Measurements from ENCODE around the gene RPL10. TPM values are rescaled to one million over a fixed set of nuclear protein-coding genes. Genes with fewer than 3 reads are reported as not detected.
A peak's percentile ranks its signal among the peaks of the same experiment; 100 is the strongest.

Gene RPL10
- total RNA-seq, 1 experiment from 2014 or later: 2,110 TPM

DNA sequence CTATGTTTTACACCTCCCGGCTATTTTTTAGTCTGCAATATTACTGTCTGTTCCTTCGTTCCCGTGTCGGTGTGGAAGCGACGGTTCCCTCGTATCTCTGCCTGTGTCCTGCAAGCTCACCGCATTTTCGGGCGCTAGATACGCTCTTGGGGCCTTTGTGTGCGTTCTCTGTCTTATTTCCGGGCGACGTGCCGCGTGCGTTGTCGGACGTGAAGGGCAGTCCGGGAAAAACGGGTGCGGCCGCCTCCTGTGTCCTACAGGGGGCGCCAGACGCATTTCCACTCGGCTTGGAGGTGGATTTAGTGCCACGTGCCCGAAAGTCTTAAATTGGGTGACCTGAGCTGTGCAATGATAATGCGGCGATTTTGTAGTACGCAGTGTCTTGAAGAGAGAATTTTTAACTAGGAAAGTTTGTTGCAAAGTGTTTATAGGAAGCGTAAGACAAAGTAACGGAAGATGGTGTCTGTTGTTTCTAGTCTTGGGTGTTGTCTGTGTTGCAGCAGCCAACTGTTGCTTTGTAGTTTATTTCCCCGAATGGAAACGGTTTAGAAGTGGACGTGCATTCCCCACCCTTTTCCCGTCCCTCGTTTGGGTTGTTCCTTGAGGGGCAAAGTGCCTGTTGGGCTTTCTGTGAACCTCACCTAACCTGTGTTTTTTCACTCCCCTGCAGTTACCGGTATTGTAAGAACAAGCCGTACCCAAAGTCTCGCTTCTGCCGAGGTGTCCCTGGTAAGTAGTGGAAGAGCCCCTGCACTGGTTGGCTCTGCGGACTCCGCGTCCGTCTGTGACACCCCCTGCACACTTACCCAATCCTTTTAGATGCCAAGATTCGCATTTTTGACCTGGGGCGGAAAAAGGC is 720 bp downstream of the RPL10 start:
- H3K4me3 Mint-ChIP-seq: peak overlapping the region; percentile 96 to 97
- H3K79me1 ChIP-seq (ENCODE audit: insufficient read depth, low read depth, low read length, poor library complexity, severe bottlenecking): no peaks in the 10 kb centered on the region
- H4K20me1 ChIP-seq (ENCODE audit: control insufficient read depth, insufficient read depth, insufficient read length): no peaks in the 10 kb centered on the region

More for the DNA sequence above, 720 bp downstream of the RPL10 start:
- TF ChIP-seq, protein P1, sequence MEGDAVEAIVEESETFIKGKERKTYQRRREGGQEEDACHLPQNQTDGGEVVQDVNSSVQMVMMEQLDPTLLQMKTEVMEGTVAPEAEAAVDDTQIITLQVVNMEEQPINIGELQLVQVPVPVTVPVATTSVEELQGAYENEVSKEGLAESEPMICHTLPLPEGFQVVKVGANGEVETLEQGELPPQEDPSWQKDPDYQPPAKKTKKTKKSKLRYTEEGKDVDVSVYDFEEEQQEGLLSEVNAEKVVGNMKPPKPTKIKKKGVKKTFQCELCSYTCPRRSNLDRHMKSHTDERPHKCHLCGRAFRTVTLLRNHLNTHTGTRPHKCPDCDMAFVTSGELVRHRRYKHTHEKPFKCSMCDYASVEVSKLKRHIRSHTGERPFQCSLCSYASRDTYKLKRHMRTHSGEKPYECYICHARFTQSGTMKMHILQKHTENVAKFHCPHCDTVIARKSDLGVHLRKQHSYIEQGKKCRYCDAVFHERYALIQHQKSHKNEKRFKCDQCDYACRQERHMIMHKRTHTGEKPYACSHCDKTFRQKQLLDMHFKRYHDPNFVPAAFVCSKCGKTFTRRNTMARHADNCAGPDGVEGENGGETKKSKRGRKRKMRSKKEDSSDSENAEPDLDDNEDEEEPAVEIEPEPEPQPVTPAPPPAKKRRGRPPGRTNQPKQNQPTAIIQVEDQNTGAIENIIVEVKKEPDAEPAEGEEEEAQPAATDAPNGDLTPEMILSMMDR (conservative IDR thresholded peaks at IDR 0.05): peak; percentile 74
- H2BK120ac ChIP-seq (ENCODE audit: low read depth, low read length, poor library complexity, severe bottlenecking): no peak overlapping the region
- no CpG with 5 or more reads among the region's 49 CpGs for WGBS (ENCODE audit: extremely low coverage, insufficient read length, low lambda C conversion rate)
- no peak overlapping the region for H2AFZ ChIP-seq (ENCODE audit: low read length)
- no peak overlapping the region for H2BK20ac ChIP-seq (ENCODE audit: low read depth, low read length, poor library complexity, severe bottlenecking)
- H3K9me3 ChIP-seq (ENCODE audit: control insufficient read depth, low read depth, low read length): peaks cover 28% of the 10 kb centered on the region
- H3K27ac ChIP-seq (ENCODE audit: insufficient read length, low read depth, low read length): peak overlapping the region; percentile 70
- peaks cover 30 to 46% (median 36%) of the 10 kb centered on the region in 3 experiments for H3K36me3 Mint-ChIP-seq (ENCODE audit: insufficient read depth in 1 of 3, low read depth in 3 of 3)
- peak overlapping the region; percentile 99 for H3K9ac ChIP-seq (ENCODE audit: extremely low read depth, insufficient read length, low read length)
- H2AK5ac ChIP-seq (ENCODE audit: insufficient read length, low read length): no peak overlapping the region
- peaks cover 16% of the 10 kb centered on the region for H3K23me2 ChIP-seq (ENCODE audit: insufficient read length, low read depth, low read length, poor library complexity, severe bottlenecking)
- no peaks in the 10 kb centered on the region for H3K27me3 ChIP-seq (ENCODE audit: insufficient read depth, low read length)
- H2BK15ac ChIP-seq (ENCODE audit: low read depth, low read length): no peak overlapping the region
- no peak overlapping the region for H4K8ac ChIP-seq (replicated peaks; ENCODE audit: insufficient read length, low read depth, low read length)
- peak; percentile 70 for DNase-seq
- H3K9me3 Mint-ChIP-seq: peaks cover 62 to 63% of the 10 kb centered on the region in 2 experiments
- peak overlapping the region; percentile 85 for H2BK5ac ChIP-seq (ENCODE audit: insufficient read length, low read length)
- H3K4ac ChIP-seq (ENCODE audit: low read depth, low read length): no peak overlapping the region; the same call in 1 of the 2 replicates
- peak overlapping the region; percentile 93; the same call in 1 of the 2 replicates for H3K14ac ChIP-seq (ENCODE audit: insufficient read depth, low read length)
- H3T11ph ChIP-seq (ENCODE audit: low read length): no peak overlapping the region
- no peak overlapping the region for H3K23ac ChIP-seq (ENCODE audit: insufficient read length, low read depth, low read length)
- H3K27me3 Mint-ChIP-seq (ENCODE audit: low read depth): peaks cover 5% of the 10 kb centered on the region
- H3K27ac Mint-ChIP-seq: peak overlapping the region; percentile 97 to 99 (median 99)
- H3K56ac ChIP-seq (ENCODE audit: insufficient read length, low read depth, low read length): peak overlapping the region; percentile 60
- no peak overlapping the region for H4K91ac ChIP-seq (ENCODE audit: insufficient read length, low read depth, low read length)
- H3K18ac ChIP-seq (ENCODE audit: insufficient read length, low read depth, low read length): peak overlapping the region; percentile 96
- H2BK12ac ChIP-seq (ENCODE audit: insufficient read length, low read depth, low read length): no peak overlapping the region
- peaks cover 0 to 15% of the 10 kb centered on the region in 2 experiments; a peak in 2 of 4 replicates for H3K4me1 Mint-ChIP-seq
- peak overlapping the region; percentile 86 for H3K4me2 ChIP-seq (ENCODE audit: insufficient read depth, insufficient read length, low read length)
- peaks cover 3% of the 10 kb centered on the region; the same call in 1 of the 2 replicates for H3K79me2 ChIP-seq (ENCODE audit: insufficient read depth, low read length)
- peak overlapping the region; percentile 72 for H4K5ac ChIP-seq (ENCODE audit: insufficient read length, low read depth, low read length)
- H3K4me1 ChIP-seq (ENCODE audit: insufficient read depth, low read length): no peaks in the 10 kb centered on the region
